HCT116 (cell line): ENCODE measurements around the gene SLC39A5. TPM values are rescaled to one million over a fixed set of nuclear protein-coding genes. Genes with fewer than 3 reads are reported as not detected.

Experiments used
- ATAC-seq: fragments of 200-7000 bp; cut with Tn5 transposase; 2 replicates; pipeline ENCODE4 v1.9.1; 2020; ENCODE audit warnings: mild to moderate bottlenecking, moderate library complexity
- BruUV-seq: library from RNA; stranded (reverse); fragments of 400-500 nt; replicated peaks from 2 replicates; lab custom pipeline; 2021; lab: Mats Ljungman, UMichigan
- CTCF ChIA-PET: fragments of 300-600 bp; sonication (Branson Sonifier 250); formaldehyde crosslinking; loops from one replicate; lab custom pipeline; 2021; ENCODE audit warnings: antibody characterized with exemption; lab: Charles Lee
- POLR2A ChIA-PET: fragments of 300-600, 350-600 bp; sonication (Branson Sonifier 250); formaldehyde crosslinking; loops from one replicate; lab custom pipeline; 2021; ENCODE audit warnings: antibody characterized with exemption; lab: Charles Lee
- RAD21 ChIA-PET, 2 experiments: fragments of 300-600 bp; sonication (Branson Sonifier 250); formaldehyde crosslinking; loops; one replicate each; lab custom pipeline; 2023; ENCODE audit warnings: low total read pairs in 2 of 2; ENCODE audit not compliant: uncharacterized antibody in 2 of 2, unreplicated experiment in 2 of 2, low non-redundant PET in 1 of 2; lab: Charles Lee
- DNase-seq: peaks from one replicate; pipeline ENCODE4 v3.0.0-alpha.2; 2010; ENCODE audit warnings: low read depth, low spot score
- H2AFZ ChIP-seq: fragments of 200-600 bp; shearing (Covaris generic), sonication (generic); 2 replicates; pipeline ENCODE4 v1.6.1; 2017; ENCODE audit warnings: low read depth, mixed run types, mixed read lengths, antibody characterized with exemption, low read length; ENCODE audit not compliant: poor library complexity, severe bottlenecking
- H3K27ac ChIP-seq: 2 replicates; pipeline ENCODE4 v1.5.1; 2012; ENCODE audit warnings: low read depth, low read length
- H3K27me3 ChIP-seq: fragments of 200-600 bp; sonication (generic); 2 replicates; pipeline ENCODE4 v1.6.1; 2016; ENCODE audit warnings: mixed run types, low read length, mixed read lengths; ENCODE audit not compliant: insufficient read depth
- H3K36me3 ChIP-seq, 2 experiments: fragments of 200-500 bp in 1 of 2; fragments of 200-600 bp in 1 of 2; sonication (Bioruptor generic) in 1 of 2; sonication (generic) in 1 of 2; 2 replicates each; pipeline versions ENCODE4 v1.5.1 to v1.6.1; 2014 to 2016; ENCODE audit warnings: low read length in 2 of 2, inconsistent platforms in 1 of 2, mixed read lengths in 1 of 2, mixed run types in 1 of 2; ENCODE audit not compliant: insufficient read depth in 2 of 2, control insufficient read depth in 1 of 2
- H3K4me1 ChIP-seq, 2 experiments: fragments of 200-600 bp in 1 of 2; sonication (generic) in 1 of 2; 2 replicates each; pipeline versions ENCODE4 v1.5.1 to v1.6.1; 2012 to 2017; ENCODE audit warnings: low read length in 2 of 2, inconsistent platforms in 1 of 2, mild to moderate bottlenecking in 1 of 2, mixed read lengths in 1 of 2, mixed run types in 1 of 2, moderate library complexity in 1 of 2; ENCODE audit not compliant: insufficient read depth in 2 of 2, control insufficient read depth in 1 of 2
- H3K4me2 ChIP-seq: fragments of 200-600 bp; sonication (generic); 2 replicates; pipeline ENCODE4 v1.6.1; 2017; ENCODE audit warnings: mixed run types, low read length, mixed read lengths
- H3K4me3 ChIP-seq, 2 experiments: fragments of 200-600 bp in 1 of 2; sonication (generic) in 1 of 2; replicated peaks in 1 of 2; 2 replicates each; pipeline ENCODE4 v1.5.1; 2011 to 2016; ENCODE audit warnings: low read length in 2 of 2, control low read depth in 1 of 2, low read depth in 1 of 2, mild to moderate bottlenecking in 1 of 2, mixed read lengths in 1 of 2, mixed run types in 1 of 2
- H3K79me2 ChIP-seq: fragments of 200-600 bp; sonication (generic); 2 replicates; pipeline ENCODE4 v1.6.1; 2017; ENCODE audit warnings: mild to moderate bottlenecking, mixed run types, low read length, moderate library complexity, mixed read lengths; ENCODE audit not compliant: insufficient read depth
- H3K9ac ChIP-seq: fragments of 200-600 bp; sonication (generic); 2 replicates; pipeline ENCODE4 v1.6.1; 2016; ENCODE audit warnings: low read length, mixed read lengths
- H3K9me2 ChIP-seq: fragments of 200-600 bp; sonication (generic), shearing (Covaris generic); 2 replicates; pipeline ENCODE4 v1.6.1; 2017; ENCODE audit warnings: mixed run types, mild to moderate bottlenecking, moderate library complexity; ENCODE audit not compliant: insufficient read depth
- H3K9me3 ChIP-seq, 2 experiments: fragments of 200-500 bp in 1 of 2; fragments of 200-600 bp in 1 of 2; sonication (Bioruptor generic) in 1 of 2; sonication (generic) in 1 of 2; 2 replicates each; pipeline ENCODE4 v1.6.1; 2014 to 2017; ENCODE audit warnings: low read length in 2 of 2, mixed read lengths in 2 of 2, inconsistent platforms in 1 of 2, low read depth in 1 of 2, mild to moderate bottlenecking in 1 of 2, mixed run types in 1 of 2, moderate library complexity in 1 of 2; ENCODE audit not compliant: control insufficient read depth in 1 of 2, insufficient read depth in 1 of 2
- H4K20me1 ChIP-seq: fragments of 200-600 bp; sonication (generic), shearing (Covaris generic); 2 replicates; pipeline ENCODE4 v1.6.1; 2017; ENCODE audit warnings: mixed run types, mild to moderate bottlenecking, moderate library complexity; ENCODE audit not compliant: insufficient read depth
- CEBPB ChIP-seq: IDR thresholded peaks from 2 replicates; pipeline ENCODE4 v1.6.1; 2012; ENCODE audit warnings: low read depth
- CTCF ChIP-seq, 3 experiments: fragments of 200-600 bp in 1 of 3; sonication (generic) in 1 of 3; IDR thresholded peaks in 2 of 3; conservative IDR thresholded peaks in 1 of 3; 2 replicates each; pipeline ENCODE4 v1.5.1; 2012 to 2017; ENCODE audit warnings: low read depth in 2 of 3, low read length in 2 of 3, antibody characterized with exemption in 1 of 3, borderline replicate concordance in 1 of 3, control low read depth in 1 of 3, mild to moderate bottlenecking in 1 of 3, mixed read lengths in 1 of 3, mixed run types in 1 of 3, moderate library complexity in 1 of 3; ENCODE audit not compliant: insufficient read depth in 1 of 3
- MAX ChIP-seq: IDR thresholded peaks from 2 replicates; pipeline ENCODE4 v1.6.1; 2012
- POLR2A ChIP-seq: IDR thresholded peaks from 2 replicates; pipeline ENCODE4 v1.7.0; 2011; ENCODE audit warnings: borderline replicate concordance; ENCODE audit not compliant: insufficient read depth, insufficient read length; ENCODE audit errors: extremely low read depth
- SIN3A ChIP-seq: IDR thresholded peaks from 2 replicates; pipeline ENCODE4 v1.6.1; 2012; ENCODE audit warnings: low read depth
- SP1 ChIP-seq: IDR thresholded peaks from 2 replicates; pipeline ENCODE4 v1.6.1; 2012; ENCODE audit warnings: low read depth
- SRF ChIP-seq: IDR thresholded peaks from 2 replicates; pipeline ENCODE4 v1.6.1; 2012; ENCODE audit warnings: low read depth
- ZFX ChIP-seq: fragments of 450-650 bp; IDR thresholded peaks from 2 replicates; pipeline ENCODE4 v1.6.1; 2017
- ZNF274 ChIP-seq: fragments of 200-500 bp; sonication (Bioruptor generic); IDR thresholded peaks from 2 replicates; pipeline ENCODE4 v1.6.1; 2014; ENCODE audit warnings: mild to moderate bottlenecking, low read depth, low read length, inconsistent platforms
- intact Hi-C: fragments of 100-400 bp; cut with micrococcal nuclease; formaldehyde crosslinking; loops from 2 replicates; pipeline ENCODE4 v1.10.0; 2022
- total RNA-seq: library from RNA; stranded (reverse); gene quantifications from one replicate; pipeline ENCODE4 v1.2.1, GENCODE V29; 2021; ENCODE audit not compliant: unreplicated experiment

The SLC39A5 gene
- total RNA-seq, 1 experiment from 2014 or later = 0.66 TPM

- no peak for ATAC-seq
- Histone ChIP-seq H3K9me3 (no peaks in the 10 kb centered on the region), H3K9ac (no peak overlapping the region), H3K27ac (no peak overlapping the region), H3K36me3 (peaks cover 23 to 24% of the 10 kb centered on the region in 2 experiments; a peak in 3 of 4 replicates), H2AFZ (no peak overlapping the region), H3K4me1 (peaks cover 3 to 13% of the 10 kb centered on the region in 2 experiments; a peak in 3 of 4 replicates)
- no peak for DNase-seq
- POLR2A ChIA-PET = no interaction called here
- TF ChIP-seq MAX = no peak
- TF ChIP-seq, all 23 proteins: peak for 0
- H3K27me3 ChIP-seq = no peaks in the 10 kb centered on the region
- no peak overlapping the region for H3K4me2 ChIP-seq
- BruUV-seq = no TSS peak
- ChIA-PET RAD21 (no interaction called here), CTCF (interaction anchor here (1.1 kb wide), 1 partner anchor 9 kb away, joined by 4 read pairs; no protein-coding TSS in a partner anchor)
- peaks cover 11% of the 10 kb centered on the region for H3K79me2 ChIP-seq
- H3K4me3 ChIP-seq = no peak overlapping the region
- intact Hi-C loops = no loop called here
- no peaks in the 10 kb centered on the region for H4K20me1 ChIP-seq
- no peaks in the 10 kb centered on the region for H3K9me2 ChIP-seq
These were observed 13.4 kb upstream of the SLC39A5 start for GRCh38 chr12:56216461-56216860.

- TF ChIP-seq CEBPB = no peak
- TF ChIP-seq ZNF274 = no peak
- TF ChIP-seq SRF = no peak
- TF ChIP-seq POLR2A = no peak
- TF ChIP-seq SP1 = no peak
- no peak for TF ChIP-seq CTCF (IDR thresholded peaks at IDR 0.05 in 2 of 3, conservative IDR thresholded peaks at IDR 0.05 in 1 of 3; ENCODE audit: borderline replicate concordance in 1 of 3, insufficient read depth in 1 of 3, low read depth in 2 of 3, low read length in 2 of 3)
- no peak for TF ChIP-seq ZFX
- no peak for TF ChIP-seq MAX
- no peak for TF ChIP-seq SIN3A
- H3K9me3 ChIP-seq = no peaks in the 10 kb centered on the region
- H3K9ac ChIP-seq = no peak overlapping the region
- ATAC-seq (no peak), DNase-seq (no peak)
- H3K4me1 ChIP-seq = peaks cover 8 to 28% of the 10 kb centered on the region in 2 experiments; a peak in 3 of 4 replicates
- peaks cover 15% of the 10 kb centered on the region for H3K79me2 ChIP-seq
- no peak overlapping the region for H3K4me3 ChIP-seq
- no TSS peak for BruUV-seq
- no peak overlapping the region for H3K27ac ChIP-seq
- H3K27me3 ChIP-seq = no peaks in the 10 kb centered on the region
- no peaks in the 10 kb centered on the region for H4K20me1 ChIP-seq
- CTCF ChIA-PET = no interaction called here
- H3K9me2 ChIP-seq = no peaks in the 10 kb centered on the region
- H3K36me3 ChIP-seq = peaks cover 6 to 10% of the 10 kb centered on the region in 2 experiments; a peak in 3 of 4 replicates
- intact Hi-C loops = loop anchor here (5.0 kb wide), 1 partner anchor 37 kb away; the partner anchor contains the start of gene ANKRD52
- POLR2A ChIA-PET = no interaction called here
- RAD21 ChIA-PET = no interaction called here
- H2AFZ ChIP-seq = no peak overlapping the region
- no peak overlapping the region for H3K4me2 ChIP-seq
These were observed 10.0 kb upstream of the SLC39A5 start for GRCh38 chr12:56219840-56220239.
